ENCODE data around the gene STEAP1B. TPM values are rescaled to one million over a fixed set of nuclear protein-coding genes. Genes with fewer than 3 reads are reported as not detected.
"Not testable (repeated sequence)": the region's sequence is repeated elsewhere in the genome, so short reads cannot be mapped to it uniquely, and the experiment has no call there.

STEAP1B gene
- total RNA-seq, 1 experiment from 2014 or later = not detected

- DNase-seq (ENCODE audit: low read depth) = no peak
Measured at GRCh38 chr7:22454446-22454845, 45.5 kb downstream of the STEAP1B start.

- no peak for DNase-seq (ENCODE audit: low read depth)
Measured at GRCh38 chr7:22452960-22453558, 46.9 kb downstream of the STEAP1B start.

GRCh38 chr7:22452142-22452959, 47.6 kb downstream of the STEAP1B start:
- DNase-seq (ENCODE audit: low read depth) = peak; percentile 12

GRCh38 chr7:22450013-22450412, 50.0 kb downstream of the STEAP1B start:
- not testable (repeated sequence) for DNase-seq (ENCODE audit: low read depth)

- DNase-seq (ENCODE audit: low read depth) = no peak
Measured at GRCh38 chr7:22447762-22448161, 52.2 kb downstream of the STEAP1B start.

GRCh38 chr7:22447008-22447407, 53.0 kb downstream of the STEAP1B start:
- no peak for DNase-seq (ENCODE audit: low read depth)

GRCh38 chr7:22445853-22446252, 54.1 kb downstream of the STEAP1B start:
- no peak for DNase-seq (ENCODE audit: low read depth)

- DNase-seq (ENCODE audit: low read depth) = no peak
Measured at GRCh38 chr7:22445140-22445743, 54.7 kb downstream of the STEAP1B start.

GRCh38 chr7:22444181-22444971, 55.6 kb downstream of the STEAP1B start:
- DNase-seq (ENCODE audit: low read depth) = no peak

GRCh38 chr7:22443370-22444180, 56.4 kb downstream of the STEAP1B start:
- peak; percentile 26 for DNase-seq (ENCODE audit: low read depth)

- DNase-seq (ENCODE audit: low read depth) = no peak
Measured at GRCh38 chr7:22442882-22443369, 57.1 kb downstream of the STEAP1B start.

- no peak for DNase-seq (ENCODE audit: low read depth)
Measured at GRCh38 chr7:22442187-22442881, 57.7 kb downstream of the STEAP1B start.

- no peak for DNase-seq (ENCODE audit: low read depth)
Measured at GRCh38 chr7:22441157-22441556, 58.8 kb downstream of the STEAP1B start.

GRCh38 chr7:22438994-22439393, 61.0 kb downstream of the STEAP1B start:
- DNase-seq (ENCODE audit: low read depth) = no peak

- DNase-seq (ENCODE audit: low read depth) = not testable (repeated sequence)
Measured at GRCh38 chr7:22436552-22436951, 63.4 kb downstream of the STEAP1B start.

GRCh38 chr7:22435720-22436119, 64.3 kb downstream of the STEAP1B start:
- no peak for DNase-seq (ENCODE audit: low read depth)

GRCh38 chr7:22435105-22435504, 64.9 kb downstream of the STEAP1B start:
- no peak for DNase-seq (ENCODE audit: low read depth)

GRCh38 chr7:22433710-22434460, 66.1 kb downstream of the STEAP1B start:
- peak; percentile 83 for DNase-seq (ENCODE audit: low read depth)

- not testable (repeated sequence) for DNase-seq (ENCODE audit: low read depth)
Measured at GRCh38 chr7:22433165-22433700, 66.8 kb downstream of the STEAP1B start.
